Peyer's patch (tissue), 4 donors: ENCODE data around the gene P2RX1. TPM values are rescaled to one million over a fixed set of nuclear protein-coding genes. Genes with fewer than 3 reads are reported as not detected.

Experiments used
- DNase-seq, 3 donors: peaks; one replicate each; pipeline ENCODE4 v3.0.0-alpha.2; 2017 to 2019
- H3K27ac ChIP-seq, 4 donors: fragments of 200-600 bp; sonication (generic); one replicate each; pipeline ENCODE4 v1.5.1; 2016 to 2019
- H3K27me3 ChIP-seq, 2 donors: fragments of 200-600 bp; sonication (generic); one replicate each; pipeline ENCODE4 v1.5.1; 2019
- H3K36me3 ChIP-seq, 3 donors: fragments of 200-600 bp; sonication (generic); one replicate each; pipeline ENCODE4 v1.5.1; 2016 to 2019
- H3K4me1 ChIP-seq, 4 donors: fragments of 200-600 bp; sonication (generic); one replicate each; pipeline ENCODE4 v1.5.1; 2016 to 2019
- H3K4me3 ChIP-seq, 4 donors: fragments of 200-600 bp; sonication (generic); 1 replicate in 3 of 4; 2 replicates in 1 of 4; pipeline ENCODE4 v1.5.1; 2016 to 2019; ENCODE audit warnings: mild to moderate bottlenecking in 1 of 4
- H3K9me3 ChIP-seq, 4 donors: fragments of 200-600 bp; sonication (generic); one replicate each; pipeline ENCODE4 v1.5.1; 2016 to 2019; ENCODE audit warnings: mild to moderate bottlenecking in 1 of 4
- CTCF ChIP-seq, 6 experiments: fragments of 450-650 bp in 4 of 6; fragments of 200-600 bp in 2 of 6; sonication (generic) in 1 of 6; IDR thresholded peaks; one replicate each; pipeline ENCODE4 v1.5.1; 2017 to 2019; ENCODE audit warnings: antibody characterized with exemption in 6 of 6, mild to moderate bottlenecking in 3 of 6, moderate library complexity in 1 of 6
- POLR2A ChIP-seq, 2 donors: fragments of 450-650 bp; IDR thresholded peaks; one replicate each; pipeline ENCODE4 v1.5.1; 2017; ENCODE audit warnings: antibody characterized with exemption in 2 of 2, mild to moderate bottlenecking in 2 of 2, moderate library complexity in 2 of 2
- total RNA-seq, 4 donors: library from RNA; depleted of rRNA; stranded (reverse); fragments of >200 nt; gene quantifications; one replicate each; pipeline ENCODE4 v1.1.0, GENCODE V29; 2016

Gene P2RX1
- total RNA-seq, 4 donors from 2014 or later = 0.88 to 27.2 (median 4.3) TPM

- Histone ChIP-seq H3K36me3 (no peaks in the 10 kb centered on the region), H3K27ac (no peak overlapping the region), H3K27me3 (no peaks in the 10 kb centered on the region), H3K9me3 (no peaks in the 10 kb centered on the region), H3K4me3 (no peak overlapping the region), H3K4me1 (peaks cover 0 to 28% (median 10%) of the 10 kb centered on the region in 4 donors)
- no peak for DNase-seq
- no peak for TF ChIP-seq CTCF (IDR thresholded peaks at IDR 0.05)
- no peak for TF ChIP-seq POLR2A (IDR thresholded peaks at IDR 0.05)
Measured at GRCh38 chr17:3897731-3898130, 18.5 kb downstream of the P2RX1 start.

- no peak overlapping the region for H3K4me3 ChIP-seq
- H3K36me3 ChIP-seq = no peaks in the 10 kb centered on the region
- no peak overlapping the region for H3K27ac ChIP-seq
- no peak for TF ChIP-seq POLR2A (IDR thresholded peaks at IDR 0.05)
- no peak for TF ChIP-seq CTCF (IDR thresholded peaks at IDR 0.05)
- no peak for DNase-seq
- no peaks in the 10 kb centered on the region for H3K27me3 ChIP-seq
- H3K4me1 ChIP-seq = peaks cover 7 to 33% (median 10%) of the 10 kb centered on the region in 4 donors
- no peaks in the 10 kb centered on the region for H3K9me3 ChIP-seq
Measured at GRCh38 chr17:3896968-3897235, 19.4 kb downstream of the P2RX1 start.

GRCh38 chr17:3896108-3896967 is 19.9 kb downstream of the P2RX1 start:
- Histone ChIP-seq H3K4me1 (peaks cover 8 to 39% (median 14%) of the 10 kb centered on the region in 4 donors), H3K27ac (peak overlapping the region in 1 of 4 donors; percentile 27), H3K9me3 (no peaks in the 10 kb centered on the region), H3K27me3 (no peaks in the 10 kb centered on the region), H3K4me3 (no peak overlapping the region), H3K36me3 (no peaks in the 10 kb centered on the region)
- TF ChIP-seq POLR2A (IDR thresholded peaks at IDR 0.05) = no peak
- TF ChIP-seq CTCF (IDR thresholded peaks at IDR 0.05) = no peak
- no peak for DNase-seq

- DNase-seq = no peak
Measured at GRCh38 chr17:3895354-3895753, 20.9 kb downstream of the P2RX1 start.

GRCh38 chr17:3894911-3895343 is 21.3 kb downstream of the P2RX1 start:
- peaks cover 8 to 39% (median 18%) of the 10 kb centered on the region in 4 donors for H3K4me1 ChIP-seq
- H3K27me3 ChIP-seq = no peaks in the 10 kb centered on the region
- DNase-seq = no peak

More at GRCh38 chr17:3895354-3895753, 20.9 kb downstream of the P2RX1 start:
- TF ChIP-seq POLR2A (IDR thresholded peaks at IDR 0.05) (no peak), CTCF (IDR thresholded peaks at IDR 0.05) (no peak)
- Histone ChIP-seq H3K27ac (peak overlapping the region in 3 of 4 donors; percentile 79 to 87 (median 86)), H3K4me3 (no peak overlapping the region), H3K9me3 (no peaks in the 10 kb centered on the region), H3K27me3 (no peaks in the 10 kb centered on the region), H3K4me1 (peaks cover 8 to 39% (median 16%) of the 10 kb centered on the region in 4 donors), H3K36me3 (no peaks in the 10 kb centered on the region)

More at GRCh38 chr17:3894911-3895343, 21.3 kb downstream of the P2RX1 start:
- Histone ChIP-seq H3K9me3 (no peaks in the 10 kb centered on the region), H3K4me3 (no peak overlapping the region), H3K36me3 (no peaks in the 10 kb centered on the region), H3K27ac (peak overlapping the region in 3 of 4 donors; percentile 79 to 87 (median 86))
- no peak for TF ChIP-seq CTCF (IDR thresholded peaks at IDR 0.05)
- TF ChIP-seq POLR2A (IDR thresholded peaks at IDR 0.05) = peak in 1 of 2 donors; percentile 37
